Calu3 (cell line): ENCODE results near the gene PARD6B. TPM values are rescaled to one million over a fixed set of nuclear protein-coding genes. Genes with fewer than 3 reads are reported as not detected.

Experiments used
- BruUV-seq: library from RNA; stranded (reverse); fragments of 400-500 nt; replicated peaks from 2 replicates; lab custom pipeline; 2021; lab: Mats Ljungman, UMichigan
- CTCF ChIA-PET: fragments of 300-600 bp; sonication (Branson Sonifier 250); formaldehyde crosslinking; loops from one replicate; lab custom pipeline; 2022; ENCODE audit warnings: antibody characterized with exemption; lab: Charles Lee
- DNase-seq: peaks from one replicate; pipeline ENCODE4 v3.0.0; 2022
- H3K27ac Mint-ChIP-seq: one replicate; pipeline ENCODE4 v1.8.0; 2022; ENCODE audit warnings: mixed read lengths; ENCODE audit not compliant: unreplicated experiment
- H3K27me3 Mint-ChIP-seq: one replicate; pipeline ENCODE4 v1.8.0; 2022; ENCODE audit warnings: mixed read lengths; ENCODE audit not compliant: unreplicated experiment
- H3K36me3 Mint-ChIP-seq: one replicate; pipeline ENCODE4 v1.8.0; 2022; ENCODE audit warnings: mild to moderate bottlenecking, moderate library complexity, mixed read lengths; ENCODE audit not compliant: insufficient read depth, unreplicated experiment
- H3K4me1 Mint-ChIP-seq: one replicate; pipeline ENCODE4 v1.8.0; 2022; ENCODE audit warnings: mild to moderate bottlenecking, low read depth, mixed read lengths; ENCODE audit not compliant: unreplicated experiment
- H3K4me3 Mint-ChIP-seq: one replicate; pipeline ENCODE4 v1.8.0; 2022; ENCODE audit warnings: mild to moderate bottlenecking, low read depth, moderate library complexity, mixed read lengths; ENCODE audit not compliant: unreplicated experiment
- H3K9me3 Mint-ChIP-seq: one replicate; pipeline ENCODE4 v1.8.0; 2022; ENCODE audit warnings: low read depth, mixed read lengths; ENCODE audit not compliant: unreplicated experiment
- CTCF ChIP-seq: fragments of 200-600 bp; IDR thresholded peaks from one replicate; pipeline ENCODE4 v1.8.0; 2022; ENCODE audit warnings: antibody characterized with exemption; ENCODE audit not compliant: unreplicated experiment
- intact Hi-C: fragments of 100-400 bp; cut with micrococcal nuclease; formaldehyde crosslinking; loops from one replicate; pipeline ENCODE4 v1.10.0; 2022; ENCODE audit not compliant: unreplicated experiment
- total RNA-seq: library from RNA; stranded (reverse); gene quantifications from 2 replicates; pipeline ENCODE4 v1.2.3, GENCODE V29; 2022

The PARD6B gene
- total RNA-seq, 1 experiment from 2014 or later: 114 TPM

- Mint-ChIP-seq H3K4me3 (peak overlapping the region; percentile 61), H3K9me3 (no peaks in the 10 kb centered on the region), H3K36me3 (peaks cover 48% of the 10 kb centered on the region), H3K27me3 (no peaks in the 10 kb centered on the region), H3K4me1 (peaks cover 42% of the 10 kb centered on the region), H3K27ac (peak overlapping the region; percentile 99)
- DNase-seq: no peak
- BruUV-seq: no TSS peak
- CTCF ChIA-PET: interaction anchor here (0.6 to 8.7 kb wide), 17 partner anchors 9 to 124 kb away, joined by 3 to 82 read pairs (median 5); no protein-coding TSS in a partner anchor
- TF ChIP-seq CTCF: no peak
- intact Hi-C loops: no loop called here
Measured at GRCh38 chr20:50726955-50727791, 4.2 kb upstream of the PARD6B start.

- Mint-ChIP-seq H3K36me3 (peaks cover 55% of the 10 kb centered on the region), H3K4me1 (peaks cover 42% of the 10 kb centered on the region), H3K27ac (peak overlapping the region; percentile 99), H3K4me3 (peak overlapping the region; percentile 61), H3K27me3 (no peaks in the 10 kb centered on the region), H3K9me3 (no peaks in the 10 kb centered on the region)
- intact Hi-C loops: loop anchor here (2.0 kb wide), 1 partner anchor 33 kb away; no protein-coding TSS in a partner anchor
- BruUV-seq: TSS peak; percentile 47
- no peak for TF ChIP-seq CTCF
- DNase-seq: peak; percentile 61
- CTCF ChIA-PET: interaction anchor here (0.5 to 8.7 kb wide), 21 partner anchors 10 to 761 kb away, joined by 3 to 82 read pairs (median 5); no protein-coding TSS in a partner anchor
Measured at GRCh38 chr20:50727792-50728485, 3.4 kb upstream of the PARD6B start.

- peak overlapping the region; percentile 61 for H3K4me3 Mint-ChIP-seq
- H3K9me3 Mint-ChIP-seq: no peaks in the 10 kb centered on the region
- CTCF ChIA-PET: interaction anchor here (0.5 to 8.7 kb wide), 23 partner anchors 10 to 762 kb away, joined by 3 to 82 read pairs (median 6); no protein-coding TSS in a partner anchor
- DNase-seq: no peak
- H3K36me3 Mint-ChIP-seq: peaks cover 61% of the 10 kb centered on the region
- TF ChIP-seq CTCF: no peak
- BruUV-seq: TSS peak; percentile 30
- peak overlapping the region; percentile 99 for H3K27ac Mint-ChIP-seq
- intact Hi-C loops: loop anchor here (2.0 kb wide), 1 partner anchor 32 kb away; no protein-coding TSS in a partner anchor
- no peaks in the 10 kb centered on the region for H3K27me3 Mint-ChIP-seq
- H3K4me1 Mint-ChIP-seq: peaks cover 42% of the 10 kb centered on the region
Measured at GRCh38 chr20:50728486-50728980, 2.8 kb upstream of the PARD6B start.
